Esophagus muscularis mucosa (tissue), 4 donors: ENCODE data around the gene MYLK. TPM values are rescaled to one million over a fixed set of nuclear protein-coding genes. Genes with fewer than 3 reads are reported as not detected.

Experiments
- DNase-seq: peaks from one replicate; pipeline ENCODE4 v3.0.0-alpha.2; 2017; ENCODE audit errors: extremely low spot score
- H3K27ac ChIP-seq, 4 donors: fragments of 200-600 bp; sonication (generic); replicated peaks in 1 of 4; 1 replicate in 3 of 4; 2 replicates in 1 of 4; pipeline ENCODE4 v1.5.1; 2016 to 2019; ENCODE audit warnings: mild to moderate bottlenecking in 1 of 4
- H3K27me3 ChIP-seq, 4 donors: fragments of 200-600 bp; sonication (generic); one replicate each; pipeline versions ENCODE4 v1.5.1 to v1.6.0; 2016 to 2019
- H3K36me3 ChIP-seq, 4 donors: fragments of 200-600 bp; sonication (generic); one replicate each; pipeline ENCODE4 v1.5.1; 2016 to 2019
- H3K4me1 ChIP-seq, 4 donors: fragments of 200-600 bp; sonication (generic); one replicate each; pipeline ENCODE4 v1.5.1; 2016 to 2019
- H3K4me3 ChIP-seq, 4 donors: fragments of 200-600 bp; sonication (generic); 1 replicate in 2 of 4; 2 replicates in 2 of 4; pipeline ENCODE4 v1.5.1; 2016 to 2019; ENCODE audit warnings: mild to moderate bottlenecking in 4 of 4, moderate library complexity in 1 of 4
- H3K9me3 ChIP-seq, 4 donors: fragments of 200-600 bp; sonication (generic); 1 replicate in 3 of 4; 2 replicates in 1 of 4; pipeline ENCODE4 v1.5.1; 2016 to 2019
- EP300 ChIP-seq: sonication (generic); formaldehyde crosslinking; IDR thresholded peaks from one replicate; pipeline ENCODE4 v1.6.1; 2017; ENCODE audit warnings: antibody characterized with exemption
- POLR2A ChIP-seq: fragments of 450-650 bp; IDR thresholded peaks from one replicate; pipeline ENCODE4 v1.6.1; 2017; ENCODE audit warnings: antibody characterized with exemption, moderate library complexity, mild to moderate bottlenecking, low read depth
- POLR2AphosphoS5 ChIP-seq, 2 donors: sonication (generic); formaldehyde crosslinking; IDR thresholded peaks; one replicate each; pipeline ENCODE4 v1.6.1; 2017; ENCODE audit warnings: antibody characterized with exemption in 2 of 2
- WGBS: methylation state at CpG from one replicate; pipeline ENCODE4 v1.1.5; 2018; 5-methylcytosine and 5-hydroxymethylcytosine counted together
- intact Hi-C: fragments of 100-400 bp; cut with DNase I; formaldehyde crosslinking; loops from one replicate; pipeline ENCODE4 v1.15.1; 2023
- total RNA-seq, 4 donors: library from RNA; depleted of rRNA; stranded (reverse); fragments of >200 nt; gene quantifications; one replicate each; pipeline versions ENCODE4 v1.1.0 to v1.2.1, GENCODE V29; 2016
- TF ChIP-seq, protein P1 (sequence below), 3 experiments: fragments of 200-600 bp in 2 of 3; fragments of 450-650 bp in 1 of 3; sonication (generic) in 2 of 3; IDR thresholded peaks; one replicate each; pipeline ENCODE4 v1.5.1; 2017 to 2019; ENCODE audit warnings: antibody characterized with exemption in 3 of 3, mild to moderate bottlenecking in 2 of 3, moderate library complexity in 1 of 3

Gene MYLK
- total RNA-seq, 4 donors from 2014 or later: 1,983 to 3,208 (median 2,554) TPM

DNA sequence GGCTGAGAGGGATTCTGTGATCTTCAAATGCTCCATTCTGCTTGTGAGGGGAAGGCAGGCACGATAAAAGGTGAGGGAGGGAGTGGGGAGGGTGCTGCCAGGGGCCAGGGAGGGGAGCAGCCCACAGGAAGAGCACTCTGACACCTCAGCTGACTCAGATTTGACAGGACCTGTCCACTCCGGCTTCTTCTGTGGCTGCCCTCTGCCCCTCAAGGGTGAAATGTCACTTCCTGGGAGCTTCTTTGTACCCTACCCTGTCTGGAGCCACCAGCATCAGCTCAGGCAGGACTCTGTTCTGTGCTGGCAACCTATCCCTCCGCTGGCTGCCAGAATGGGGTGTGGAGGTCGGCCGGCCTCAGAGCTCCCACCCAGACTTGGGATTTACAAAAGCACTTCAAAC, 185.3 kb downstream of the MYLK start:
- TF ChIP-seq POLR2A (no peak), POLR2AphosphoS5 (IDR thresholded peaks at IDR 0.05) (peak; percentile 47 to 48), EP300 (no peak)
- TF ChIP-seq, protein P1, sequence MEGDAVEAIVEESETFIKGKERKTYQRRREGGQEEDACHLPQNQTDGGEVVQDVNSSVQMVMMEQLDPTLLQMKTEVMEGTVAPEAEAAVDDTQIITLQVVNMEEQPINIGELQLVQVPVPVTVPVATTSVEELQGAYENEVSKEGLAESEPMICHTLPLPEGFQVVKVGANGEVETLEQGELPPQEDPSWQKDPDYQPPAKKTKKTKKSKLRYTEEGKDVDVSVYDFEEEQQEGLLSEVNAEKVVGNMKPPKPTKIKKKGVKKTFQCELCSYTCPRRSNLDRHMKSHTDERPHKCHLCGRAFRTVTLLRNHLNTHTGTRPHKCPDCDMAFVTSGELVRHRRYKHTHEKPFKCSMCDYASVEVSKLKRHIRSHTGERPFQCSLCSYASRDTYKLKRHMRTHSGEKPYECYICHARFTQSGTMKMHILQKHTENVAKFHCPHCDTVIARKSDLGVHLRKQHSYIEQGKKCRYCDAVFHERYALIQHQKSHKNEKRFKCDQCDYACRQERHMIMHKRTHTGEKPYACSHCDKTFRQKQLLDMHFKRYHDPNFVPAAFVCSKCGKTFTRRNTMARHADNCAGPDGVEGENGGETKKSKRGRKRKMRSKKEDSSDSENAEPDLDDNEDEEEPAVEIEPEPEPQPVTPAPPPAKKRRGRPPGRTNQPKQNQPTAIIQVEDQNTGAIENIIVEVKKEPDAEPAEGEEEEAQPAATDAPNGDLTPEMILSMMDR (IDR thresholded peaks at IDR 0.05): no peak
- intact Hi-C loops: no loop called here
- DNase-seq: no peak
- Histone ChIP-seq H3K27me3 (no peaks in the 10 kb centered on the region), H3K4me1 (peaks cover 28 to 58% (median 55%) of the 10 kb centered on the region in 4 donors), H3K36me3 (peaks cover 0 to 14% (median 0%) of the 10 kb centered on the region in 4 donors), H3K27ac (peak overlapping the region; percentile 94 to 97 (median 96)), H3K4me3 (peak overlapping the region; percentile 66 to 81 (median 74)), H3K9me3 (no peaks in the 10 kb centered on the region)
- 29% methylated on average over 4 of the region's 5 CpGs for WGBS

DNA sequence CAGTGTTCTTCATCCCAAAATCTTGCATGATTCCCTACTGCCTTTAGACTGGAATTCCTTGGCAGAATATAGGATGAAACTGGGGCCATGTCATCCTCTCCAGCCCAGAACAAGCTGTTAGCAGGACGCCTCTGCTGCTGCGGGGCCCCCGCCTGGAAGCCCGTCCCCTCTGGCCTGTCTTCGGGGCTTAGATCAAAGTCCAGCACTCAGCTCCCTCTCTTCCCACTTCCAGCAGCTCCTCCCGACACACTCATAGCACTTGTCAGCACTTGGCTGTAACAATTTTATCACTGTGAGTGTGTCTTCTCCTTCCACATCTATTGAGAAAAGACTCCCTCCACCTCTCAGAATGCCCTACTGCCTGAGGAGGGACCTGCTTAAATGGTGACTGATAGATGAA, 187.3 kb downstream of the MYLK start:
- Histone ChIP-seq H3K27me3 (no peaks in the 10 kb centered on the region), H3K4me1 (peaks cover 45 to 58% (median 55%) of the 10 kb centered on the region in 4 donors), H3K4me3 (peak overlapping the region; percentile 66 to 81 (median 74)), H3K27ac (peak overlapping the region; percentile 94 to 97 (median 96)), H3K9me3 (no peaks in the 10 kb centered on the region), H3K36me3 (peaks cover 0 to 31% (median 6%) of the 10 kb centered on the region in 4 donors)
- intact Hi-C loops: no loop called here
- DNase-seq: no peak
- TF ChIP-seq POLR2AphosphoS5 (IDR thresholded peaks at IDR 0.05) (peak in 1 of 2 donors; percentile 35), POLR2A (no peak), EP300 (no peak)
- TF ChIP-seq, protein P1 (IDR thresholded peaks at IDR 0.05): no peak
- WGBS: 28% methylated on average over 6 of the region's 6 CpGs

DNA sequence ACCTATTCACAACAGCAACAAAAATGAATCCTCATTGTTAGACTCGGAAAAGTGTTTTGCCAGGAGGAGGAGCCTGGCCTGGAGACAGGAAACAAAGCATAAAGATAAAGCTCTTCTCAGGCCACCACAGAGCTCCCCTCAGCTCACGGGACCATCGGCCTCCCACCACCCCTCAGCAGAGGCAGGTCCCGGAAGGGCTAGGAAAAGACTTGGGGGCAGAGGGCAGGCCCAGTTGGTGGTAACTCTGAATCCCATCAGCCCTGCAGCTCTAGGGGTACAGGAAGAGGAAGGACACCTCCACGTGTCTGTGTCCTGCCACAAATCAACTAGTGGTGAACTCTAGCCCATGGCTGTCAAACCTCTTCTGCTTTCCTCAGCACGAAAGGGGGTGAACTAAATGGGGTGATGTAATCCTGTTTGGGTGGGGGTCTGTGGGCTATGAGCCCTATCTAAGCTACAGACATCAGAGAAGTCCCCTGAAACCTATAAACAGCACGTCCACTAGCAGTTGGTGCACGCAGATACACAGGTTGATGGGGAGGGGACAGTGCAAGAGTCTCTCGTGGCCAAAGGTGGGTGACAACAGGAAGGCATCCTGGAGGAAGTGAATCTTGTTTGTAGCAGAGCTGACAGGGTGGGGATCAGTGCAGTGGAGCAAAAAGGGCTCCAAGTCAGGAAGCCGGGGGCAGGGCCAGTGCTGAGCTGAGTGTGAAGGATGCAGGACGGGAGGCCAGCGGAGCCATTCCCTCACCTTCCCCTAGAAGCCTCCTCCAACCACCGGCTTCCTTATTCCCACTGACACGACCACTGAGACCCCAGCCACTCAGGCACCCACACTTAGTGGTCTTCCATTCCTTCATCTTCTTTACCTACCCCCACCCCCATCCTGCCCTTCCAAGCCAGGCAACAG, 188.1 kb downstream of the MYLK start:
- Histone ChIP-seq H3K36me3 (peaks cover 0 to 38% (median 6%) of the 10 kb centered on the region in 4 donors), H3K27me3 (no peaks in the 10 kb centered on the region), H3K27ac (peak overlapping the region; percentile 94 to 97 (median 96)), H3K4me1 (peaks cover 52 to 59% (median 58%) of the 10 kb centered on the region in 4 donors), H3K4me3 (peak overlapping the region; percentile 66 to 81 (median 74)), H3K9me3 (no peaks in the 10 kb centered on the region)
- 30% methylated on average over 14 of the region's 14 CpGs for WGBS
- no peak for DNase-seq
- TF ChIP-seq, protein P1 (IDR thresholded peaks at IDR 0.05): no peak
- TF ChIP-seq POLR2AphosphoS5 (IDR thresholded peaks at IDR 0.05): peak in 1 of 2 donors; percentile 63
- intact Hi-C loops: no loop called here

DNA sequence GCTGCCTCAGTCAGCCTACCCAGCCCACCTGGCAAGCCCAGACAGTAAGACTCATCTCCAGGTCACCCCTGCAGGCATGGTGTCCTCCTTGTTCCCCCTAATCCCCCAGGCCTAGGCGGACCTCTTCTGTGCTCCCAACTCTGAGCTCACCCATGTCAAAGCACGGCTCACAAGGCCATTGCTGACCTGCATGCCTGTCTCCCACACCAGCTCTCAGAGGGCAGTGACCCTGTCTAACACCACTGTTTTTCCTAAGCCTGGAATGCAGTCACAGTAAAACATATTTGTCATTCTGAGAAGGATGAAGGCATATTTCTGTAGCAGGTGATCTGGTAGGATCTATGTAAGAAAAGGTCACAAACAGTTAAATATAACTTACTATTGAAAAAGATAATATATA, 189.0 kb downstream of the MYLK start:
- no peak for DNase-seq
- WGBS: 44% methylated on average over 2 of the region's 2 CpGs
- peaks cover 0 to 46% (median 9%) of the 10 kb centered on the region in 4 donors for H3K36me3 ChIP-seq
- intact Hi-C loops: no loop called here
- TF ChIP-seq POLR2AphosphoS5 (IDR thresholded peaks at IDR 0.05) (peak in 1 of 2 donors; percentile 3), EP300 (no peak)
- no peaks in the 10 kb centered on the region for H3K9me3 ChIP-seq
- H3K4me3 ChIP-seq: peak overlapping the region; percentile 66 to 81 (median 74)
- H3K27me3 ChIP-seq: no peaks in the 10 kb centered on the region
- H3K27ac ChIP-seq: peak overlapping the region; percentile 94 to 97 (median 96)
- H3K4me1 ChIP-seq: peaks cover 52 to 68% (median 67%) of the 10 kb centered on the region in 4 donors

DNA sequence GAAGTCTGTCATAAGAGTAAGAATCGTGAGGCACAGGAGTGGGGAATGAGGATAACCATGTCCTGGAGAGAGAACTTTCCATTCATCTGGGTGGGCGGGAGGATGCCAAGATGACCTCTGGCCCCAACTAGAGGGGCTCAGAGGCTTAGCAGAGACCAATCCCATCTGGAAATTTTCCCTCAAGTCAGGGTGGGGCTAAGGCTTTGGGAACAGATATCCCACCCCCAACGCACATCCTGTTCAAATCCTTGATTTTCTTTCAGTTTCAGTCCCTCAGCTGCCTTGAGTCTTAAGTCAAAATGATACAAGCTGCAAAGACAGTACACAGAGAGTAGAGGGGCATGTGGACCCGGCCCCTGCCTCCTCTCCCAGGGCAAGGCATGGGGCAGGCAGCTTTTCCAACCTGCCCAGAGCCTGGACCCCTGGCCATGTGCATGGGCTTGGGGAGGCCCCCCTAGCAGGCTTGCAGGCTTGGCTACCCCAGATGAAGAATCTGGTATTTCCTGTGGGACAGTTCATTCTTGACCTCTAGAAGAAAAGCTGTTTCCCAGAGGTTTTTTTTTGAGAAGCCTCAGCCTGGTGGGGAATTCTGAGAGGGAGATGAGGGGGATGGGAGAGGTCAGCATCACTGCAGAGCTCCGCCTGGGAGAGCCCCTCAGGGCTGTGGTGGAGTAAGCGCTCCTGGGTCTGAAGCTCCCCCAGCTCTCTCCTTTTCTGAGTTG, 189.6 kb downstream of the MYLK start:
- Histone ChIP-seq H3K4me1 (peaks cover 55 to 74% (median 73%) of the 10 kb centered on the region in 4 donors), H3K4me3 (peak overlapping the region; percentile 66 to 81 (median 74)), H3K36me3 (peaks cover 0 to 53% (median 12%) of the 10 kb centered on the region in 4 donors), H3K9me3 (no peaks in the 10 kb centered on the region), H3K27me3 (no peaks in the 10 kb centered on the region), H3K27ac (peak overlapping the region; percentile 94 to 97 (median 96))
- no peak for TF ChIP-seq EP300
- no peak for TF ChIP-seq POLR2A
- TF ChIP-seq POLR2AphosphoS5 (IDR thresholded peaks at IDR 0.05): peak; percentile 9 to 13
- TF ChIP-seq, protein P1 (IDR thresholded peaks at IDR 0.05): no peak
- intact Hi-C loops: no loop called here
- WGBS: 26% methylated on average over 6 of the region's 6 CpGs
- DNase-seq: no peak
